ENCODE results near the gene SLC6A17. TPM values are rescaled to one million over a fixed set of nuclear protein-coding genes. Genes with fewer than 3 reads are reported as not detected.
A peak's percentile ranks its signal among the peaks of the same experiment; 100 is the strongest.

The SLC6A17 gene
- total RNA-seq, 1 donor from 2014 or later = 0.14 TPM

- Mint-ChIP-seq H3K36me3 (ENCODE audit: low read depth) (no peaks in the 10 kb centered on the region), H3K27me3 (ENCODE audit: low read depth) (peaks cover 11% of the 10 kb centered on the region), H3K27ac (ENCODE audit: unreplicated experiment) (no peak overlapping the region), H3K4me1 (no peaks in the 10 kb centered on the region), H3K4me3 (no peak overlapping the region), H3K9me3 (no peaks in the 10 kb centered on the region)
- TF ChIP-seq, protein P1, sequence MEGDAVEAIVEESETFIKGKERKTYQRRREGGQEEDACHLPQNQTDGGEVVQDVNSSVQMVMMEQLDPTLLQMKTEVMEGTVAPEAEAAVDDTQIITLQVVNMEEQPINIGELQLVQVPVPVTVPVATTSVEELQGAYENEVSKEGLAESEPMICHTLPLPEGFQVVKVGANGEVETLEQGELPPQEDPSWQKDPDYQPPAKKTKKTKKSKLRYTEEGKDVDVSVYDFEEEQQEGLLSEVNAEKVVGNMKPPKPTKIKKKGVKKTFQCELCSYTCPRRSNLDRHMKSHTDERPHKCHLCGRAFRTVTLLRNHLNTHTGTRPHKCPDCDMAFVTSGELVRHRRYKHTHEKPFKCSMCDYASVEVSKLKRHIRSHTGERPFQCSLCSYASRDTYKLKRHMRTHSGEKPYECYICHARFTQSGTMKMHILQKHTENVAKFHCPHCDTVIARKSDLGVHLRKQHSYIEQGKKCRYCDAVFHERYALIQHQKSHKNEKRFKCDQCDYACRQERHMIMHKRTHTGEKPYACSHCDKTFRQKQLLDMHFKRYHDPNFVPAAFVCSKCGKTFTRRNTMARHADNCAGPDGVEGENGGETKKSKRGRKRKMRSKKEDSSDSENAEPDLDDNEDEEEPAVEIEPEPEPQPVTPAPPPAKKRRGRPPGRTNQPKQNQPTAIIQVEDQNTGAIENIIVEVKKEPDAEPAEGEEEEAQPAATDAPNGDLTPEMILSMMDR (conservative IDR thresholded peaks at IDR 0.05) = no peak
- no peak for DNase-seq (ENCODE audit: low read depth, low spot score)
These were observed 21.7 kb downstream of the SLC6A17 start for GRCh38 chr1:110172001-110172400.

DNA sequence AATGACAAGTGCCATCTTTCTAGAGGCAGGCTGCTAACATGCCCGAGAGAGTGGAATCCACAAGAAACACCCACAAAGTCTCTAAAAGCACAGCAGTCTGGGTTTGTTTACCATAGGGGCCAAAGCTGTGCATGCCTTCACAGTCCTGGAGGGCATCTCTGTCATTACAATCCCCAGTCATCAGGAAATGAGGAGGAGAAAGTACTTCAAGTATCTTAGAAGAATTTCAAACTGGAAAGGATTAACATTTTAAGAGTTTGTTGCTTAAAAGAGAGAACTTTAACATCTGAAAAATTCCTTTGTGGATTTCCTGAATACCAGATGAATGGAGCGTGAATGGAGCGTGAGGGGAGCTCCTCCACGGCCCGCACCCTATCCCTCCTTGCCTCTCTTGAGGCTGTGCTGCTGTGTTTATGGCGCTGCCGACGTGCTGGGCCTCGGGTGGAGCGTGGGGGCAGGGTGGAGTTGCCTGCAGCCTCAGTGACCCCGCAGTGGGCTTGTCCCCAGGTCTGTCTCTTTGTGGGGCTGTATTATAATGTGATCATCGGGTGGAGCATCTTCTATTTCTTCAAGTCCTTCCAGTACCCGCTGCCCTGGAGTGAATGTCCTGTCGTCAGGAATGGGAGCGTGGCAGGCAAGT lies 23.3 kb downstream of the SLC6A17 start:
- no peaks in the 10 kb centered on the region for H3K36me3 Mint-ChIP-seq (ENCODE audit: low read depth)
- DNase-seq (ENCODE audit: low read depth, low spot score) = no peak
- H3K27ac Mint-ChIP-seq (ENCODE audit: unreplicated experiment) = peak overlapping the region; percentile 71
- no peaks in the 10 kb centered on the region for H3K4me1 Mint-ChIP-seq
- no peaks in the 10 kb centered on the region for H3K9me3 Mint-ChIP-seq
- H3K27me3 Mint-ChIP-seq (ENCODE audit: low read depth) = peaks cover 10% of the 10 kb centered on the region
- no peak overlapping the region for H3K4me3 Mint-ChIP-seq
- TF ChIP-seq, protein P1 (conservative IDR thresholded peaks at IDR 0.05) = no peak

DNA sequence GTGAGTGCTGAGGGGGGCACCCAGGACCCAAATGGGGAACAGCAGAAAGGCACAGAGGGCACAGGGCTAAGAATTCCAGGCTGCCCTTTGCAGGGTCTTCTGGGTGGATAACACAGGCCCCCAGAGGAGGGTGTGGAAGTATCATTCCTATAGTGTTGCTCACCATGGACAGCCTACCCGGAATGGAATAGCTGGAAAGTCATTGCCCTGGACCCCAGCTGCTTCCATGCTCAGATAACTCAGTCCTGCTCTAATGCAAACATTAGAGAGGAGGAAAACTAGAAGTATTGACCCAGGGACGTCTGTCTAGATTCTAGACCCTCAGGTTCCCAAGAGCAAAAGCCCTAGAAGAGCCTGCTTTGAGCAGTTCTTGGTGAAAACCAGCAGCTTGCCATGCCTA lies 24.7 kb downstream of the SLC6A17 start:
- no peaks in the 10 kb centered on the region for H3K36me3 Mint-ChIP-seq (ENCODE audit: low read depth)
- no peaks in the 10 kb centered on the region for H3K9me3 Mint-ChIP-seq
- H3K4me3 Mint-ChIP-seq = no peak overlapping the region
- H3K27me3 Mint-ChIP-seq (ENCODE audit: low read depth) = peaks cover 8% of the 10 kb centered on the region
- no peak overlapping the region for H3K27ac Mint-ChIP-seq (ENCODE audit: unreplicated experiment)
- TF ChIP-seq, protein P1 (conservative IDR thresholded peaks at IDR 0.05) = no peak
- DNase-seq (ENCODE audit: low read depth, low spot score) = no peak
- H3K4me1 Mint-ChIP-seq = no peaks in the 10 kb centered on the region

GRCh38 chr1:110176299-110176956 lies 26.1 kb downstream of the SLC6A17 start:
- peaks cover 8% of the 10 kb centered on the region for H3K27me3 Mint-ChIP-seq (ENCODE audit: low read depth)
- no peak overlapping the region for H3K27ac Mint-ChIP-seq (ENCODE audit: unreplicated experiment)
- TF ChIP-seq, protein P1 (conservative IDR thresholded peaks at IDR 0.05) = no peak
- DNase-seq (ENCODE audit: low read depth, low spot score) = no peak
- H3K4me1 Mint-ChIP-seq = no peaks in the 10 kb centered on the region
- no peak overlapping the region for H3K4me3 Mint-ChIP-seq
- no peaks in the 10 kb centered on the region for H3K36me3 Mint-ChIP-seq (ENCODE audit: low read depth)
- no peaks in the 10 kb centered on the region for H3K9me3 Mint-ChIP-seq

DNA sequence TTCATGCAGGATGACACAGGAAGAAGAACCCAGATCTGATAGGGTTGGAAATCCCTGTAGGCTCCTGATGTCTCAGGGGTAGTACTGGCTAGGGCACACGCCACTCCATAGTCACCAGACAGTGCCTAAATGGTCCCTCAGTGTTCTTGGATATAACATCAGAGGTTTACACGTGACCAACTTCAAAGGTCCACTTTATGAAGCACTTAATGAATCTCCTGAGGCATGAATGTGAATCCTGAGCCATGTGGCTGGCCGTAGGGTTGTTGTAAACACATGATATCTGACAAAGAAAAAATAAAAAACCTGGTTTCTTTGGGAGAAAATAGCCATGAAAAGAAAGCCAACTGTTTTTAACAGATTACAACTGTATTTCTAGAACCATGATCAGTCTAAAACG lies 27.5 kb downstream of the SLC6A17 start:
- Mint-ChIP-seq H3K4me1 (no peaks in the 10 kb centered on the region), H3K27me3 (ENCODE audit: low read depth) (peaks cover 8% of the 10 kb centered on the region), H3K9me3 (no peaks in the 10 kb centered on the region), H3K27ac (ENCODE audit: unreplicated experiment) (no peak overlapping the region), H3K4me3 (no peak overlapping the region), H3K36me3 (ENCODE audit: low read depth) (no peaks in the 10 kb centered on the region)
- TF ChIP-seq, protein P1 (conservative IDR thresholded peaks at IDR 0.05) = no peak
- DNase-seq (ENCODE audit: low read depth, low spot score) = no peak

Data from neural crest cell (in vitro differentiated cells).